ENCODE results near the gene MXRA8.
A peak's percentile ranks its signal among the peaks of the same experiment; 100 is the strongest.

MXRA8 gene

GRCh38 chr1:1306070-1306660 is 52.2 kb downstream of the MXRA8 start:
- DNase-seq, result no peak

DNA sequence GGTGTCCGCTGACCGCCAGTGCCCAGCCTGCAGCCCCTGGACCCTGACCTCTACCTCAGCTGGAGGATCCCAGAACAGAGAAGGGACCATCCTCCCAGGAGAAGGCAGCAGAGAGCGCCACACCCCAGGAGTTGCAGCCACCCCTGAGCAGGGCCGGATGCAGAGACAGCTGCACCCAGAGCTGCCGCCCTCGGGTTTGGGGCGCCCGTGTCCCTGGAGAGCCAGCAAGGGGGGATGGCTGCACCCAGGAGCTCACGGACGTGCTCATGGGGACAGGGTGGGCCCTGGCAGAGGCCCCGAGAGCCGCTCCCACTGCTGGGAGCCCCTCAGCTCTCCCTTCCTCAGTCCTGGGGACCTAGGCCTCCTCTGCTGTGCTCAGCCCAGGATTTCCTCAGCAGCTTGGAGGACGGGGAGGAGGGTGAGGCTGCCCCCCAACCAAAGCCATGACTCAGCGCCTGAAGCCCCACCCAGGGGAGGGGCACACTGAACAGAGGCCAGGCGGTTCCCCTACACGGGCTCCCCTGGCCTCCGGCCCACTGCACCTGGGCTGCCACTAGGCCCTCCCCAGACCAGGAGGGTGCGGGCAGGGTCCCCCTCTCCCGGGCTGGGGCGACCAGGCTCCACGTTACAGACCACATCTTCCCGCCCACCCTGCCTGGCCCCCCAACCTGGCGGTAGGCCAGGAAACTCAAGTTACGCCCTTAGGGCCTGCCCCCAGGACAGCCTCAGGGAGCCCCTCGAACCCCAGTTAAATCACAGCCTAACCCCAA is 52.9 kb downstream of the MXRA8 start:
- DNase-seq, result no peak

DNA sequence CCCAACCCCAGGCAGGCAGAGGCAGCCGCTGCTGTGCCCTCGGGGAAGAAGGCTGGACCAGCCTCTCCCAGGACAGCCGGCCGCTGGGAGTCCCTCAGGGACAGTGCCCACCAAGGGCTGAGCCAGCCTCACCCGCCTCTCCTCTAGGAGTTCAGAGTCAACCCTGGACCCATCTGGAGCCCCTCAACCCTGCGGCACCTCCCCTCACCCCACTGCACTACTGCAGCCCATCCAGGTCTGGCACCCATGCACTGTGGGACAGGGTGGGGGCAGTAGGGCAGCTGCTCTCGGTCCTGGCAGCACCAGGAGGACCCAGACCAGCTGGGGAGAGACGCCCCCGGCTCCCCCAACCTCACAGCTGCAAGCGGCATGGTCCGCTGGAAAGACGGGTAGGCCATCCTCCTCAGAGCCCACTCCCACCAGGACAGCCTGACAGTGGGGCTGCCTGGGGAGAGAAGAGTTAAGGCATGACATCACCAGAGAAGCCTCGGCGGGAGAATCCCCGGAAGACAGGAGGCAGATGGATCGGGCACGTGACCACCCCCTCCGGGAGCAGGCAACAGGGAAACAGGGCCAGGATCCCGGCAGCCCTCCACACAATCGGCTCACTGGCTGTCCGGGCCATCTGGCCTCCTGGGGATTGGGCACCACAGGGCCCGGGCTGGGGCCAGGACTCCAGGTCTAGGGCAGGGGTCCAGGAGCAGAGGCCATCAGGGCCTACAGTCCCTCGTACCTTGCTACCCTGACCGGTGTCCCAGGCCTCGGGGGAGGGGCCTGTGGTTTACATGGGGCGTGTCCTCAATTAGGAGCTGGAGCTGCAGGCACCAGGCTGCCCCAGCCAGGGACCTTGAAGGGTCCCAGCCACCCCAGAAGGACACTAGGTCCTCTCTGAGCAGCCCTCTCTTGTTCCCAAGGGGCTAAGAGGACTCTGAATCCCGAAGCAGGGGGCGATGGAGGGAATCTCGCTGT is 53.7 kb downstream of the MXRA8 start:
- DNase-seq, result peak; percentile 20

DNA sequence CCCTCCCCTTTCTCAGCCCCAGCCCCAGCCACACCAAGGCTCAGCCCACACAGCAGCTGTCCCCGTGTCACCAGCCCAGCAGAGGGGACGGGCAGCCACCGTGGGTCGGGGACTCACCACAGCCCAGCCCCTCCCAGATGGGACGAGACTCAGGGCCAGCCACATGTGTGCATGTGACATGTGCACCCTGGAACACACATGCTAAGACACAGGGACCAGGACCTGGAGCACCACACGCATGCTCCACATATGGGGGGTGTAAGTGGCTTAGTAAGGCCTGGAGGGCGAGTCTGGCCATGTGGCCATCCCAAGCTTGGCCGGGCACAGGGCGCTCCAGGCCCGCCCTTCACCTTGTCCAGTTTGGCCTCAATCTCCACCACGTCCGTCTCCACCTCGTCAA is 54.6 kb downstream of the MXRA8 start:
- no peak for DNase-seq

GRCh38 chr1:1302951-1303509 is 55.3 kb downstream of the MXRA8 start:
- no peak for DNase-seq

All from NCI-H1092 treated with DMSO at 0.1 percent for 48 hours (cell line).